Measurements from ENCODE around the gene GALNT11.
"Not testable (repeated sequence)": the region's sequence is repeated elsewhere in the genome, so short reads cannot be mapped to it uniquely, and the experiment has no call there.

The GALNT11 gene

GRCh38 chr7:152075379-152075778 is 49.9 kb downstream of the GALNT11 start:
- DNase-seq (ENCODE audit: low read depth) = not testable (repeated sequence)

GRCh38 chr7:152076324-152076821 is 50.9 kb downstream of the GALNT11 start:
- no peak for DNase-seq (ENCODE audit: low read depth)

DNA sequence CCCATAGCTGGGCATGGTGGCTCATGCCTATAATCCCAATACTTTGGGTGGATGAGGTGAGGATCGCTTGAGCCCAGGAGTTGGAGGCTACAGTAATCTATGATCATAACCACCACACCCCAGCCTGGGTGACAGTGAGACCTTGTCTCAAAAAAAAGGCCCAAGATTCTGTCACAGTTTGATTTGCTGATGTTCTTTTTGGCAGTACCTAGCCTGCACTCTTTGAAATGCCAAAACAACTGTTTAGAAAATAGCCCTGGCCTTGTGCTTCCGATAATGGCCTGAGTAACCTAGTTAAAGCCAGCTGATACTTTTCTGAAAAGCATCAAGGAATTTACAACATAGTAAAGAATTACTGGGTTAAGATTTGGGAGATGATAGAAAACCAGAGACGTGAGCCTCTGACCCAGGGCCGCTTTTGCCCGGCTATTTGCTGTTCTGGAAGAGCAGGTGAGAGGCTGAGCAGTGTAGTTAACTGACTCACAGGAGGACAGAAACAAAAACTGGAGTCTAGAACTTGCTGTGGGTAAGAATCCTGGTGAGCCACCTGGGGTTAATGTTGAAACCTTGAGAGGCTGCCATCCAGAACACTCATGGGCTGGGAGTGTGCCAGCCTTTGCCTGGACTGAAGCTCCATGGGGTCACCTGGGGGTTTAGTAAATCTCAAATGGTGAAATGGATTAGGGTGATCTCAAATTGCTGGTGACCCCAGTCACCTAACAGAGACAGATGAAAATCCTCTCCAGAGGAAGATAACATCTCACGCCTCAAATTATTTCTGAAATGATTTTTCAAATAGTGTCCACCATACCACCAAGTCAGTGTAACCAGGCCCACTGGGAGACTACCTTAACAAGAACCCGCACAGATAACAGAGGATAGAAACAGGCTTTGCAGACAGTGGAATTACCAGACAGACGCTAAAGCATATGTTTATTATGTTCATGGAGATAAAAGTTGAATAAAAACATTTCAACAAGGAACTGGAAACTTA is 51.8 kb downstream of the GALNT11 start:
- no peak for DNase-seq (ENCODE audit: low read depth)

DNA sequence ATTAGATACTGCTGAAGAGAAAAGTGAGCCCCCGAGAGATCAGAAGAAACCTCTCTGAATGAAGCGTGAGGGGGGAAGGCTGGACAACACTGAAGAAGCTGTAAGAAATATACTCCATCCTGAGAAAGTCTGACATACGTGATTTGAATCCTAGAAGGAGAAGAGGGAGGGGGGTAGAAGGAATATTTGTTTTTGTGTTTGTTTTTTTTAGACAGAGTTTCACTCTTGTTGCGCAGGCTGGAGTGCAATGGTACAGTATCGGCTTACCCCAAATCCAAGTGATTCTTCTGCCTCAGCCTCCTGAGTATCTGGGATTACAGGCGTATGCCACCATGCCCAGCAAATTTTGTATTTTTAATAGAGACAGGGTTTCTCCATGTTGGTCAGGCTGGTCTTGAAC is 52.6 kb downstream of the GALNT11 start:
- DNase-seq (ENCODE audit: low read depth) = no peak

- DNase-seq (ENCODE audit: low read depth) = no peak
Observed at GRCh38 chr7:152078786-152079185, 53.3 kb downstream of the GALNT11 start.

GRCh38 chr7:152081088-152081487 is 55.6 kb downstream of the GALNT11 start:
- peak; percentile 17 for DNase-seq (ENCODE audit: low read depth)

DNA sequence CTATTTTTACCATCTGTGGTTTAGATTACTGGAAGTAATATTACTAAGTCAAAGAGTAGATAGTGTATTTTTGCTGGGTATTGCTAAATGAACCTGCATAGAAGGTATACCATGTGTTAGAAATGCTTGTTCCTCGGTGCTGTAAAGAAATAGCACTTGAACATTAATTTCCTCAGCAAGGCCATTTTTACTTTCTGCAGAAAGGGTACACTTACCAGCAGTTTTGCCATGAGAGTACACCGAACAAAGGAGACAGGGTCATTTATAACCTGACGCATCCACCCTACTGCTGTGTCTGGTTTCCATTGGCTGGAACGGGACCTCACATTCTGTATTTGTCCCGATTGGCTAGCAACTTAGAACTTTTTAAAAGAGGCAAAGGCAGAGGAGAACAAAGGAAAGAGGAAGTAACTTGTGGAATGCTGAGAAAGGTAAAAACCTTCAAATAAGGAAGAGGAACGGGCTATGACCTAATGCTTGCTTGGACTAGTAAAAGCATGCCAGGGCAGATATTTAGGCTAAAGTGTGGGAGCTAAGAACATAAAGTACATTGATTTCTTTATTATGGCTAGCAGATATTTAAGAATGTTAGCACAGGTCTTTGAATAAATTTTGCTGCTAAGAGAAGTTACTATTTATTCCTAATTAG is 56.7 kb downstream of the GALNT11 start:
- not testable (repeated sequence) for DNase-seq (ENCODE audit: low read depth)

DNA sequence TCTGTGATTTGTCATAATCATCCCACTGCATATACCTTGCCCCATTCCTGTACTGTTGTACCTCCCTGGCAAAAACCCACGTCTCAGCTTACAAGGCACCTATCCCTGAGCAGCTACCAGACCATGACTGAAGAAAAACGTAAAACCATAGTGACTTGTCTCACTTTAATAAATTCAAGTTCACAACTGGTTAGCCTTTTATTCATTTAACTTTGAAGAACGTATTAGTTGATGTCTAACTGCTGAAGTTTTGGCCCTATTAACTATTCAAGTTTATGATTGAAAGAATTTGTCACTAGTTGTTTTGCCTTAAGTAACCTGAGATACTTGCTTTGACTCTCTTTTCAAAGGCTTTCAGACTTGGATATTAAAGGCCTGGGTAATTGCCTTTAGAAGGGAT is 59.7 kb downstream of the GALNT11 start:
- no peak for DNase-seq (ENCODE audit: low read depth)

GRCh38 chr7:152086513-152086912 is 61.0 kb downstream of the GALNT11 start:
- peak; percentile 5 for DNase-seq (ENCODE audit: low read depth)

DNA sequence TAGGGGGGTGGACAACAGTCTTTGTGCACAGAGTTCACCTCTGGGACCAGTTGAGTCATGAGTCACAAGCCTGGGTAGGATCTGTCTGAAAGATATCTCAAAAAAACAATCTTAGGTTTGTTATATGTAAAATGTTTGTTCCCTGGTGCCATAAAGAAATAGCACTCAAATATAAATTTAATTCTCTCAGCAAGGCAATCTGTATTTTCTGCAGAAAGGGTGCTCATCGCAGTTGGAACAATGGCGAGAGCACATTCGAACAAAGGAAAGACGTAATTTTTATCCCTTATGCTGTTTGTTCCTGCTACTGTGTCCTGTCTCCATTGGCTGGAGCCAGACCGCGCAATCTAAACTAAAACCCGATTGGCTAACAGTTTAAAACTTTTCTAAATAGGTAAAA is 63.7 kb downstream of the GALNT11 start:
- DNase-seq (ENCODE audit: low read depth) = no peak

DNA sequence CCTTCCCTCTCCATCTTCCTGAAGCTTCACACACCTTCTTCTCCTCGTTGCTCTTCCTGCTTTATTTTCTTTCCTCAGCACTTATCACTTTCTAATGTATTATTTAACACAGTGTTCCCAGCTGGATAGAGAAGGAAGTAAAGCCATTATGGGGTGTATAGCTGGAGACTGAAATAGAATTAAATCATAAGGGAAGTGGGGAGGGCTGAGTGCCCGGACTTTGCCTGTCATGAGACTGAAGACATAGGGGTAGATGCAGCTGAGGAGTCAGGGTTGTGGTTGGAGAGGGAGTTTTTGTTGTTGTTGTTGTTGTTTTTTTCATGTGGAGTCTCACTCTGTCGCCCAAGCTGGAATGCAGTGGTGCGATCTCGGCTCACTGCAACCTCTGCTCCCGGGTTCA is 65.3 kb downstream of the GALNT11 start:
- DNase-seq (ENCODE audit: low read depth) = no peak

DNA sequence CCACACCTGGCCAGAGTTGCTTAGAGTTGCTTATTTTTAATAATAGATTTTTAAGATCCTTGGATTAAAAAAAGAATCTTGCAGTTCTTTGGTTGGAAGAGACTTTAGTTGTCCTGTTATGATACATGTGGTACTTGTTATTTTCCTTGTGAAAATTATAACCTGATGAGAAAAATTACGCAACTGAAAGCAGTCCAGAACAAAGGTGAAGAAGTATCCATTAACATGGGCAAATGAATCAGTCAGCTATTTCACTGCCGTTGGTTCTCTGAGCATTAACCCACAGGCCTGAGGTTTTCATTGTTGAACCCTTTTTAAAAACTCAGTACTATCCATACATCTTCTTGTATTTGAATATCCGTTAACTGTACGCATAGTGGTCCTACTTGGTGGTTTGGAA is 68.2 kb downstream of the GALNT11 start:
- DNase-seq (ENCODE audit: low read depth) = no peak

DNA sequence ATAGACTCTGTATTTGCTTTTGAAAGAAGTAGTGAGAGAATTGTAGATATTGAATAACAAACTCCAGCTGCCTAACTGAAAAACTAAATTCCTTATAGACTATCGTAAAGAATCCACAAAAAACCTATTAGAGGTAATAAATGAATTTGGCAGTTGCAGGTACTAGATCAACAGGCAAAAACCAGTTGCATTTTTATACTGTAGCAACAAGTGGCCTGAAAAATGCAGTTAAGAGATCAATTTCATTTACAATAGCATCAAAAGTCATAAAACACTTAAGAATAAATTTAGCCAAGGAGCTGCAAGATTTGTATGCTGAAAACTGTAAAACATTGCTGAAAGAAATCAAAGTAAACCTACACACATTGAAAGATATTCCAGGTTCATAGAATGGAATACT is 70.3 kb downstream of the GALNT11 start:
- no peak for DNase-seq (ENCODE audit: low read depth)

DNA sequence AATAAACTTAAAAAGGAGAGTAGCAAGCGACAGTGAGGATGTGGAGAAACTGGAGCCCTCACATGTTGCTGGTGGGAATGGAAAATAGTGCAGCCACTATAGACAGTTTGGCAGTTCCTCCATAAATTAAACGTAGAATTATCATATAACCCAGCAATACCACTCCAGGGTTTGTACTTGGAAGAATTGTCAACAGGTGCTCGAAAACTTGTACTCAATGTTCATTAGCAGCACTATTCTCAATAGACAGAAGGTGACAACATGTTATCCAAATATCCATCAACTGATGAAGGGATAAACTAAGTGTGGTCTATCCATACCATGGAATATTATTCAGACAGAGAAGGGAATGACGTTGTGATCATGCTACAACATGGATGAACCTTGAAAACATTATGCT is 71.9 kb downstream of the GALNT11 start:
- DNase-seq (ENCODE audit: low read depth) = no peak

DNA sequence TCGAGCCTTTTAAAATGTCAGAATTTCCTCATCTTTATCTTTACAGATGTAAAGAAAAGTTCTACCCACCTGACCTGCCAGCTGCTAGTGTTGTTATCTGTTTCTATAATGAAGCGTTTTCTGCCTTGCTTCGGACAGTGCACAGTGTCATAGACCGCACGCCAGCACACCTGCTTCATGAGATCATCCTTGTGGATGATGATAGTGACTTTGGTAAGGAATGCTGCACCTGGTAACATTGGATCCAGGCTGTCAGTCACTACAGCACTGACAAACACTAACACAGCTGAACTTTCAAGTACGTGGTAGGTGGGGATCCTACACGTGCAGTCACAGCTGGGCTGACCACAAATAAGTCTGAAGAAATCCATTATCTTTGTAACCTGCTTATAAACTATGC is 77.6 kb downstream of the GALNT11 start:
- no peak for DNase-seq (ENCODE audit: low read depth)

DNA sequence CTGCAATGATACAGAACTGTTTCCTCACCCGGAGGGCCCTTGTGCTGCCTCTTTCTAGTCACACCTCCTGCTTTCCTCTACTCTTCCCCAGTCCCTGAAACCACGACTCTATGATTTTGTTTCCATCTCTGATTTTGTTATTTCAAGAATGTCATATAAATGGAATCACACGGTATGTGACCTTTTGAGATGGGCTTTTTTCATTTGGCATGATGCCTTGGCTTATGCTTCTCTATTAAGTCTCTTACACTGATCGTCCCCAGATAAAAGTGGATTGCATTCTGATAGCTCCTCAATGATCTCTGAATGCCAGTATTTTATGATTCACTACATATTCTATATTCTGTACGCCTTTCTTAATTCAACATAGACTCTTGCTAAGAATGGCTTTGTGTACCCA is 78.2 kb downstream of the GALNT11 start:
- peak; percentile 25 for DNase-seq (ENCODE audit: low read depth)

DNA sequence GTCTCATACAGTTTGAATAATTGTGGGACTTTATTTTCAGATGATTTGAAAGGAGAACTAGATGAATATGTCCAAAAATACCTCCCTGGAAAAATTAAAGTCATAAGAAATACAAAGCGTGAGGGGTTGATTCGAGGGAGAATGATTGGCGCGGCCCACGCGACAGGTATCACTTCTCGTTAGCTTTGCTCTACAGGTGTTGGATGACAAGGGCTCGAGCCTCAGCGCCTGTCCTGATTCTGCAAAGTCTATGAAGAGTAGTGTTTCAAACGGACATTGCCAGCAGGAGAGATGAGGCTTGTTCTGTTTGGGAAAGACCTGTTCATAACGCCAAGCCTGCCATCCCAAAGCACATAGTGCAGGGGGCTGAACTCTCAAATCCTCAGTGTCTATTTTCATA is 79.7 kb downstream of the GALNT11 start:
- no peak for DNase-seq (ENCODE audit: low read depth)

DNA sequence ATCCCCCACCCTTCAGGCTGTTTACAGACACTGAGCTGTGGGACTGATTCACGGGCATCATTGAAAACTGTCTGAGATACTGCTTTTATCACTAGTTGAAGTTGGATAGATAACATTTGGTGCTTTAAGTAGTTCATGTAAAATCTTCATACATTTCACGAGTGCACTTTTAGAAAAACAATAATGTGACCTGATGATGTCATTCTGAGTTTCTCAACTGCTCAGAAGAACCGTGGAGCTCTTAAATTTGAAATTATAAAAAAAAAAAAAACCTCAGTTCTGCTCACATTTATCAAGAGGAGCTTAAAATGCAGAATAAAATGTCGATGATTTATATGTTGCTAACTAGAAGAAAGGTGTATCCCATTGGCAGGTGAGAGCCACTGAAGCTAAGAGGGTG is 81.5 kb downstream of the GALNT11 start:
- DNase-seq (ENCODE audit: low read depth) = no peak

GRCh38 chr7:152107945-152108344 is 82.5 kb downstream of the GALNT11 start:
- no peak for DNase-seq (ENCODE audit: low read depth)

GRCh38 chr7:152108359-152108758 is 82.9 kb downstream of the GALNT11 start:
- DNase-seq (ENCODE audit: low read depth) = peak; percentile 12

GRCh38 chr7:152112829-152113228 is 87.4 kb downstream of the GALNT11 start:
- DNase-seq (ENCODE audit: low read depth) = no peak

- no peak for DNase-seq (ENCODE audit: low read depth)
Observed at GRCh38 chr7:152115021-152115718, 89.7 kb downstream of the GALNT11 start.

DNA sequence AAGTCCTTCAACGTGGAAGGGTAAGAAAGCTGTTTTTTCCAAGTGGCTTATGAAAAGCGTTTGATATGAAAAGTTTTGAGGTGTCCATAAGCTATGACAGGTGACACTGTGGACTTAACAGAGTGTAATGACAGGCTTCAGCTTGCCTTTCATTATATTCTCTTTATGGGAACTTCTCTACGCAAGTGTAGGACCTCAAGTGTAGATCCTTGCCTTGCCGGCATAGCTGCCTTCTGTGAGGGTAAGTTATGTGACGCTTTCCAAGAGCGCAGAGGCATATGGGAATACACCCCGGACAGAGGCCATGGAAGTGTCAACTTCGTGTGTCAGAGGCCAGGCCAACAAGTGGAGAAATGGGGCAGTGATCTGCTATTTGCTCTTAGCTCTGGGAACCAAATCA is 91.9 kb downstream of the GALNT11 start:
- no peak for DNase-seq (ENCODE audit: low read depth)
